ENCODE measurements around the gene FABP6.
"Not testable (repeated sequence)": the region's sequence is repeated elsewhere in the genome, so short reads cannot be mapped to it uniquely, and the experiment has no call there.

Gene FABP6

DNA sequence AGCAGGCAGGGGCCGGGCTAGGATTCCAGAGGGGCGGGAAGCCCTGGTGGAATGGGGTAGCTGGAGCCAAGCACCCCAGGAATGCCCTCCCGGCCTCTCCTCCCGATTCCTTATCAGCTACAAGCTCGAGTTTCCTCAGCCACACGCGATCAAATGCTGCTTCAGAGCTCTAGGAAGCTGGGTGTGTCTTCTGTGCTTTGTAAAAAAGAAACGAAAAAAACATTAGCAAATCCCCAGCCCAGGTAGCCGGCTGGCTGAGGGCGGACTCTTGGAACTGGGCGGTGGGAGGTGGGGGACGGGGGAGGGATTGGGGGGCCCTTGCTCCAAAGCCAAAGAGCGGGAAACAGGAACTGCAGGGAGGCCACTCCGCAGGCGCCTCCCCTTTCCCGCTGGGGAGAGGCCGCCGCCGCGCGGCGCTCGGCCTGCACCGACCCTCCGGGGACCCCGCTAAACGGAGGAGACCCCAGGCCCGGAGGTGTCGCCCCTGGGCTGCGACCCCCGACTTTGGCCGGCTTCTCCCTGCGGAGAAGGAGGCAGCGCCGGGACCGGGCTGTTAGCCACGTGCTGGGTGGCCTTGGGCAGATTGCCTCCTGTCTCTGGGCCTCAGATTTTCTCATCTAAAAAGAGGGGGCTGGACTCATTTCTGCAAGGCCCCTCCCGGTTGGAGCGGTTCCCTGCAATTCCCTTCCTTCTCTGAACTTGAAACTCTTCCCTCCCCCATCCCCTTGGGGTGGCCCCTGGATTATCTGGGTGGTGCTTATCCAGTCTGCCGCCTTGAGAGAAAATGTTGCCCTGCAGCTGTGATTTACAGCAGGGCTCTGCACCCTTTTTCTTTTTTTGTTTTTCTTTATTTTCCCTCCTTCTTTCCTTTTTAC lies 40.9 kb upstream of the FABP6 start:
- H3K27ac ChIP-seq: no peak overlapping the region
- no peak for TF ChIP-seq ZFX (IDR thresholded peaks at IDR 0.05; ENCODE audit: borderline replicate concordance)
- TF ChIP-seq, protein P1, sequence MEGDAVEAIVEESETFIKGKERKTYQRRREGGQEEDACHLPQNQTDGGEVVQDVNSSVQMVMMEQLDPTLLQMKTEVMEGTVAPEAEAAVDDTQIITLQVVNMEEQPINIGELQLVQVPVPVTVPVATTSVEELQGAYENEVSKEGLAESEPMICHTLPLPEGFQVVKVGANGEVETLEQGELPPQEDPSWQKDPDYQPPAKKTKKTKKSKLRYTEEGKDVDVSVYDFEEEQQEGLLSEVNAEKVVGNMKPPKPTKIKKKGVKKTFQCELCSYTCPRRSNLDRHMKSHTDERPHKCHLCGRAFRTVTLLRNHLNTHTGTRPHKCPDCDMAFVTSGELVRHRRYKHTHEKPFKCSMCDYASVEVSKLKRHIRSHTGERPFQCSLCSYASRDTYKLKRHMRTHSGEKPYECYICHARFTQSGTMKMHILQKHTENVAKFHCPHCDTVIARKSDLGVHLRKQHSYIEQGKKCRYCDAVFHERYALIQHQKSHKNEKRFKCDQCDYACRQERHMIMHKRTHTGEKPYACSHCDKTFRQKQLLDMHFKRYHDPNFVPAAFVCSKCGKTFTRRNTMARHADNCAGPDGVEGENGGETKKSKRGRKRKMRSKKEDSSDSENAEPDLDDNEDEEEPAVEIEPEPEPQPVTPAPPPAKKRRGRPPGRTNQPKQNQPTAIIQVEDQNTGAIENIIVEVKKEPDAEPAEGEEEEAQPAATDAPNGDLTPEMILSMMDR (IDR thresholded peaks at IDR 0.05): no peak

DNA sequence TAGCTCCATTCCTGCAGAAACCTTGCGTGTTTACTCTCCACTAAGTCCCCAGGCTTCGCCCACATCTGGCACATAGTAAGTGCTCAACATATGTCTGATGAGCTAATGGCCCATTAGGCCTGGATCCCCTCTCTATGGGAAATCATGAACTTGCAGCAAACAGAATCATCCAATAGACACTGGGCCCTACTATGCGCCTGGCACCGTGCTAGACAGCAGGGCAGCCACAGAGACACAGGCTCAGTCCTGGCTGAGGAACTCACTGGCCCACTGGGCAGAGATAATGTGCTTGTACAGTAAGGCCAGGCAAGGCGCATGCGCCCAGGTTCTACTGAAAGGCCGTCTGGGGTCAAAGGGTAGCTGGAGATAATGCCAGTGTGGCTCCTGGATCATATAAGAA lies 36.9 kb upstream of the FABP6 start:
- no peak for TF ChIP-seq ZFX (IDR thresholded peaks at IDR 0.05; ENCODE audit: borderline replicate concordance)
- TF ChIP-seq, protein P1 (IDR thresholded peaks at IDR 0.05): no peak
- no peak overlapping the region for H3K27ac ChIP-seq

DNA sequence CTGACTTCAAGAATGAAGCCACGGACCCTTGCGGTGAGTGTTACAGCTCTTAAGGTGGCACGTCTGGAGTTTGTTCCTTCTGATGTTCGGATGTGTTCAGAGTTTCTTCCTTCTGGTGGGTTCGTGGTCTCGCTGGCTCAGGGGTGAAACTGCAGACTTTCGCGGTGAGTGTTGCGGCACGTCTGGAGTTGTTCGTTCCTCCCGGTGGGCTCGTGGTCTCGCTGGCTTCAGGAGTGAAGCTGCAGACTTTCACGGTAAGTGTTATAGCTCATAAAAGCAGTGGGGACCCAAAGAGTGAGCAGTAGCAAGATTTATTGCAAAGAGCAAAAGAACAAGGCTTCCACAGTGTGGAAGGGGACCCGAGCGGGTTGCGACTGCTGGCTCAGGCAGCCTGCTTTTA lies 36.2 kb upstream of the FABP6 start:
- H3K27ac ChIP-seq: not testable (repeated sequence)

DNA sequence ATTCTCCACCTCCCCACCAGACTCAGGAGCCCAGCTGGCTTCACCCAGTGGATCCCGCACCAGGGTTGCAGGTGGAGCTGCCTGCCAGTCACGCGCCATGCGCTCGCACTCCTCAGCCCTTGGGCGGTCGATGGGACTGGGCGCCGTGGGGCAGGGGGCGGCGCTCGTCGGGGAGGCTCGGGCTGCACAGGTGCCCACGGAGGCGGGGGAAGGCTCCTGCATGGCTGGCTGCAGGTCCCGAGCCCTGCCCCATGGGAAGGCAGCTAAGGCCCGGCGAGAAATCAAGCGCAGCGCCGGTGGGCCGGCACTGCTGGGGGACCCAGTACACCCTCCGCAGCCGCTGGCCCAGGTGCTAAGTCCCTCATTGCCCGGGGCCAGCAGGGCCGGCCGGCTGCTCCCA lies 35.5 kb upstream of the FABP6 start:
- not testable (repeated sequence) for H3K27ac ChIP-seq

DNA sequence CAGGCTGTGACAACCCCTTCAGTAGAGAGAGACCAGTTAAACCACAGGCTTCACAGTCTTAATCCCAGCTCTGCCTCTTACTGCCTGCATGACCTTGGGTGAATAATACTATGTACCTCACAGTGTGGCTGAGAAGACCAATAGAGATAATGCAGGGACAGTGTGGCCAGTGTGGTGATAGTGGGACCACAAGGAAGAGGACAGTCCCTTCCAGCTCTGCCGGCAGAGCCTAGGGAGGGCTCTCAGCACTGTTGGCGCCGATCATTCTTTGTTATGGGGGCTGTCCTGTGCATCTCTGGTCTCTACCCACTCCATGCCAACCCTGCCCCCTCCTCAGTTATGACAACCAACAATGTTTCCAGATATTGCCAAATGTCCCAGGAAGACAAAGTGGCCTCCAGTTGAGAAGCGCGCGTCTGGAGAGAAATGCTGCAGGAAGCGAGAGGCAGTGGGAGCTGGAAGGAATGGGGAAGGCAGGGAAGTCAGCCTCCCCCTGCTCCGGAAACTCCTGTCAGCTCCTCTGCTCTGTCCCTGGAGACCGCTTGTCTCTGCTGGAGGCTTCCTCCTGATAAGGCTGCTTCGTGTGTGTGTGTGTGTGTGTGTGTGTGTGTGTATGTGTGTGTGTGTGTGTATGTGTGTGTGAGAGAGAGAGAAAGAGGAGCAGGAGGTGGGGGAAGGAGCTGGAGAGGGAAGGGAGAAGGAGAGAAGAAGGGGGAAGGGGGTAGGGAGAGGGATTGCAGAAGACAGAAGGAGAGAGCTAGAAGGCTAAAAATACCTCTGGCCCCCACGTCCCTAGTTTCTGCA lies 31.8 kb upstream of the FABP6 start:
- no peak overlapping the region for H3K27ac ChIP-seq
- no peak for TF ChIP-seq ZFX (IDR thresholded peaks at IDR 0.05; ENCODE audit: borderline replicate concordance)
- TF ChIP-seq, protein P1 (IDR thresholded peaks at IDR 0.05): no peak

DNA sequence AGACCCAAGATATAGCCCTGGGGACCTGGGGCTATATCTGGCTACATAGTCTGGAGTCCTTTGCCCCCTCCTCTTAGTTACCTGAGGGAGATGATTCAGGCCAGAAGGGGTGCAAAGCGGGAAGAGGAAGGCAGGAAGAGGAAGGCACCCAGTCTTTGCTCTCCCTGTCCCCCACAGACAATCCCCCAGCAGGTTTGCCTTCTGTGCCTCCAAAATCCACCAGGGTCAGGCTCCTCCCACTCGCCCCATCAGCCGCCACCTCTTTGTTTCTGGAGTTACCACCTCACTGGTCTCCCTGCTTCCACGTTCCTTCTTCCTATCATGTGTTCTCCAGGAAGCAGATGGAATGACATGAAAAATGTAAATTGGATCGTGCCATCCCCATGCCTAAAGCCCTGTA lies 31.2 kb upstream of the FABP6 start:
- no peak for TF ChIP-seq ZFX (IDR thresholded peaks at IDR 0.05; ENCODE audit: borderline replicate concordance)
- TF ChIP-seq, protein P1 (IDR thresholded peaks at IDR 0.05): no peak
- no peak overlapping the region for H3K27ac ChIP-seq

DNA sequence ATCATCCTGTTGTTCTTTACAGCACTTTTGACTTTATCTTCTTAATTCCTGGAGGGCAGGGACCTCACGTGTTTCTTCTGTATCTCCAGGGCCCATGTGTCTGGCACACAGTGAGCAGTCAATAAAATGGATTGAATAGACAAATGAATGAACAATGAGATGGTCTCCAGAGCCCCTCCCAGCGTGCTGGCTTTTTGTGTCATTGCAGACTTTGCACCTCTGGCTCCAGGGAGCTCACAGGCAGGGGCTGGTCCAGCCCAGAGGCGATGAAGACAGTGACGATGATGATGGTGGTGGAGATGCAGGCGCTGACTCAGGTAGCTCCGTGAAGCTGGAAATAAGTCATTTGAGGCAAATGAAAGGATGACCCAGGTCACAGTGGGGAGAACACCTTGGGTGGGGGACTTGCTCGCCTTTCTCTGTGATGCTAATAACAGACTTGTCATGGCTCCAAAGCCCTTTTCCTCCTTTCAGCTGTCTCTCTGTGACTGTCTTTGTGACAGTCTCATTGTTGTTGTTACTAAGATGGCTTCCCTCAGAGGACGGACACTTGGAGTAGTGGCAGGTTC lies 30.4 kb upstream of the FABP6 start:
- H3K27ac ChIP-seq: no peak overlapping the region
- TF ChIP-seq ZFX (IDR thresholded peaks at IDR 0.05; ENCODE audit: borderline replicate concordance): no peak
- TF ChIP-seq, protein P1 (IDR thresholded peaks at IDR 0.05): no peak

DNA sequence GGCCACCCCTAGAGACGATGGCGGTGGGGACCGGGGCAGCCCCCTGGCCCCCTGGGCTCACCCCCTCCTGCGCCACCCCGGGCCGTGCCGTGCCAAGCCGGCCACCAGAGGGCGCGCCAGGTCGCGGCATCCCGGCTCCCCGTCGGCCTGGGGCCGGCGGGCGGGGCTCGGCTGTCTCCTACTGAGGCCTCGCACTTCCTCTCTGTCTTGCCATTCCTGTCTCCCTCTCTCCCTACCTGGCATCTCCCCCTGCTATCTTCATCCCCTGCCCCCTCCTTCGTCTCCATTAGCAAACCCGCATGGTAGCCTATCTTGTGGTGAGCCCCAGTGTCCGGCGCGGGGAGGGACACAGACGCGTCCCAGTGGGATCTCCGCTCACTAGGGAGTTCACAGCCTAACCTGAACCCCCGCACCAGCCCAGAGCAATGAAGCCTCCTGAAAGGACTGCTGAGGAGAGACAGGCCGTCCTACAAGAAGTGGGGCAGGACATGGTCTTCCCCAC lies 29.8 kb upstream of the FABP6 start:
- no peak overlapping the region for H3K27ac ChIP-seq
- no peak for TF ChIP-seq ZFX (IDR thresholded peaks at IDR 0.05; ENCODE audit: borderline replicate concordance)
- TF ChIP-seq, protein P1 (IDR thresholded peaks at IDR 0.05): peak; percentile 97
